HepG2 (cell line): ENCODE data around the gene TMED9. TPM values are rescaled to one million over a fixed set of nuclear protein-coding genes. Genes with fewer than 3 reads are reported as not detected.
A peak's percentile ranks its signal among the peaks of the same experiment; 100 is the strongest.

Experiments used
- CBFB ChIP-seq: sonication (generic); formaldehyde crosslinking; IDR thresholded peaks from 2 replicates; pipeline ENCODE4 v1.4.0; 2020; ENCODE audit warnings: missing genetic modification reagents
- CBX1 ChIP-seq: IDR thresholded peaks from one replicate; pipeline ENCODE4 v1.6.1; 2016; ENCODE audit warnings: antibody characterized with exemption, low read depth
- CHD4 ChIP-seq: fragments of 200-600 bp; sonication (generic); IDR thresholded peaks from 2 replicates; pipeline ENCODE4 v1.7.0; 2017; ENCODE audit warnings: mild to moderate bottlenecking, low read length, borderline replicate concordance
- ISX ChIP-seq: sonication (generic); formaldehyde crosslinking; conservative IDR thresholded peaks from 2 replicates; pipeline ENCODE4 v1.5.0; 2020; ENCODE audit warnings: missing genetic modification reagents
- KMT2B ChIP-seq: IDR thresholded peaks from 2 replicates; pipeline ENCODE4 v1.6.1; 2016; ENCODE audit warnings: missing genetic modification reagents, missing compliant biosample characterization
- MAX ChIP-seq: IDR thresholded peaks from 2 replicates; pipeline ENCODE4 v1.6.1; 2012; ENCODE audit warnings: inconsistent platforms
- MAZ ChIP-seq, 2 experiments: sonication (generic) in 1 of 2; formaldehyde crosslinking in 1 of 2; IDR thresholded peaks; 2 replicates each; pipeline versions ENCODE4 v1.5.0 to v1.6.1; 2012 to 2020; ENCODE audit warnings: low read depth in 2 of 2, mild to moderate bottlenecking in 2 of 2, borderline replicate concordance in 1 of 2, improper control_type of control experiment in 1 of 2, low read length in 1 of 2, missing genetic modification reagents in 1 of 2, moderate library complexity in 1 of 2
- MTA1 ChIP-seq: sonication (generic); formaldehyde crosslinking; IDR thresholded peaks from 2 replicates; pipeline ENCODE4 v1.4.0; 2020; ENCODE audit warnings: missing genetic modification reagents, mild to moderate bottlenecking, borderline replicate concordance
- REST ChIP-seq, 2 experiments: IDR thresholded peaks; 2 replicates each; pipeline ENCODE4 v1.6.1; 2011 to 2012; ENCODE audit warnings: low read length in 2 of 2, borderline replicate concordance in 1 of 2, low read depth in 1 of 2, mild to moderate bottlenecking in 1 of 2, moderate library complexity in 1 of 2
- TFDP2 ChIP-seq: sonication (generic); formaldehyde crosslinking; IDR thresholded peaks from 2 replicates; pipeline ENCODE4 v1.4.0; 2020; ENCODE audit warnings: missing genetic modification reagents
- WIZ ChIP-seq: sonication (generic); formaldehyde crosslinking; IDR thresholded peaks from 2 replicates; pipeline ENCODE4 v1.5.1; 2020; ENCODE audit warnings: mild to moderate bottlenecking, missing genetic modification reagents
- ZBTB39 ChIP-seq: sonication (generic); formaldehyde crosslinking; IDR thresholded peaks from 2 replicates; pipeline ENCODE4 v1.5.0; 2020; ENCODE audit warnings: missing genetic modification reagents
- ZBTB4 ChIP-seq: sonication (generic); formaldehyde crosslinking; IDR thresholded peaks from 2 replicates; pipeline ENCODE4 v1.4.0; 2020; ENCODE audit warnings: missing genetic modification reagents, mild to moderate bottlenecking, borderline replicate concordance
- ZNF263 ChIP-seq: sonication (generic); formaldehyde crosslinking; IDR thresholded peaks from 2 replicates; pipeline ENCODE4 v1.4.0; 2020; ENCODE audit warnings: missing genetic modification reagents
- ZNF691 ChIP-seq: sonication (generic); formaldehyde crosslinking; IDR thresholded peaks from 2 replicates; pipeline ENCODE4 v1.4.0; 2020; ENCODE audit warnings: missing genetic modification reagents, low read depth, mild to moderate bottlenecking, borderline replicate concordance
- ZNF816 ChIP-seq: sonication (generic); formaldehyde crosslinking; IDR thresholded peaks from 2 replicates; pipeline ENCODE4 v1.8.0; 2022; ENCODE audit warnings: missing genetic modification reagents, mild to moderate bottlenecking, borderline replicate concordance
- polyA plus RNA-seq, 8 experiments: library from polyadenylated mRNA; depleted of rRNA in 3 of 8; stranded (reverse) in 7 of 8; unstranded in 1 of 8; fragments of >200 nt; fragmentation: Illumina TruSeq in 4 of 8; extraction: Trizol in 4 of 8; gene quantifications; 2 replicates each; pipeline versions ENCODE4 v1.2.1 to v1.2.3, GENCODE V29; 2011 to 2016; ENCODE audit warnings: low read depth in 4 of 8, missing spikeins in 1 of 8, mixed read lengths in 1 of 8; ENCODE audit not compliant: insufficient read depth in 1 of 8
- total RNA-seq, 5 experiments: library from RNA; depleted of rRNA; stranded (reverse); fragments of >200 nt; fragmentation: Illumina TruSeq; extraction: Trizol; gene quantifications; 2 replicates each; pipeline ENCODE4 v1.2.3, GENCODE V29; 2016; ENCODE audit warnings: low read depth in 1 of 5

TMED9 gene
- total and polyA plus RNA-seq, 2 of the 13 experiments (the other 11 are each of a cell fraction or from before 2014, with no cell fraction given), result 161 to 350 TPM

- TF ChIP-seq TFDP2, result peak; percentile 66; the same call in 1 of the 2 replicates
- TF ChIP-seq ISX (CRISPR knock-in tag), result no peak
- TF ChIP-seq ZBTB39 (CRISPR knock-in tag), result no peak
- no peak for TF ChIP-seq ZBTB4
- peak; percentile 74; the same call in 1 of the 2 replicates for TF ChIP-seq ZNF691
- TF ChIP-seq WIZ (CRISPR knock-in tag), result no peak
- 0 out of 2 replicates have a peak, but pooled peaks have one; percentile 25 for TF ChIP-seq MTA1 (CRISPR knock-in tag)
- no peak for TF ChIP-seq REST (IDR thresholded peaks at IDR 0.05; ENCODE audit: borderline replicate concordance in 1 of 2, low read depth in 1 of 2, low read length in 2 of 2)
- TF ChIP-seq KMT2B (CRISPR knock-in tag), result peak; percentile 47; the same call in 1 of the 2 replicates
- no peak for TF ChIP-seq CHD4
- TF ChIP-seq MAX, result peak; percentile 52; the same call in 1 of the 2 replicates
- peak; percentile 76 for TF ChIP-seq MAZ (IDR thresholded peaks at IDR 0.05; ENCODE audit: borderline replicate concordance, low read depth, low read length)
- TF ChIP-seq MAZ (CRISPR knock-in tag; IDR thresholded peaks at IDR 0.05; ENCODE audit: low read depth), result peak; percentile 87
- TF ChIP-seq CBFB (CRISPR knock-in tag), result peak; percentile 14; the same call in 1 of the 2 replicates
- no peak for TF ChIP-seq CBX1
- TF ChIP-seq ZNF263, result peak; percentile 21; the same call in 1 of the 2 replicates
- TF ChIP-seq ZNF816, result no peak
These were observed 7.9 kb downstream of the TMED9 start, which contains the start of gene B4GALT7 (continued) for GRCh38 chr5:177599731-177600507.
